ENCODE data around the gene MAPKAP1. TPM values are rescaled to one million over a fixed set of nuclear protein-coding genes. Genes with fewer than 3 reads are reported as not detected.

Gene MAPKAP1
- total and polyA plus RNA-seq, 2 of the 13 experiments (the other 11 are each of a cell fraction or from before 2014, with no cell fraction given) = 45.0 to 64.3 TPM

- no peak for TF ChIP-seq SNAPC4 (CRISPR knock-in tag; IDR thresholded peaks at IDR 0.05)
- 0 out of 2 replicates have a peak, but pooled peaks have one; percentile 64 for TF ChIP-seq IRF2 (CRISPR knock-in tag; IDR thresholded peaks at IDR 0.05)
- TF ChIP-seq KLF15 (CRISPR knock-in tag; IDR thresholded peaks at IDR 0.05; ENCODE audit: borderline replicate concordance) = no peak
- TF ChIP-seq ZNF660 (CRISPR knock-in tag; IDR thresholded peaks at IDR 0.05; ENCODE audit: borderline replicate concordance, low read depth) = no peak
- no peak for TF ChIP-seq ZNF10 (CRISPR knock-in tag; IDR thresholded peaks at IDR 0.05; ENCODE audit: borderline replicate concordance, low read depth)
- TF ChIP-seq, protein P1, sequence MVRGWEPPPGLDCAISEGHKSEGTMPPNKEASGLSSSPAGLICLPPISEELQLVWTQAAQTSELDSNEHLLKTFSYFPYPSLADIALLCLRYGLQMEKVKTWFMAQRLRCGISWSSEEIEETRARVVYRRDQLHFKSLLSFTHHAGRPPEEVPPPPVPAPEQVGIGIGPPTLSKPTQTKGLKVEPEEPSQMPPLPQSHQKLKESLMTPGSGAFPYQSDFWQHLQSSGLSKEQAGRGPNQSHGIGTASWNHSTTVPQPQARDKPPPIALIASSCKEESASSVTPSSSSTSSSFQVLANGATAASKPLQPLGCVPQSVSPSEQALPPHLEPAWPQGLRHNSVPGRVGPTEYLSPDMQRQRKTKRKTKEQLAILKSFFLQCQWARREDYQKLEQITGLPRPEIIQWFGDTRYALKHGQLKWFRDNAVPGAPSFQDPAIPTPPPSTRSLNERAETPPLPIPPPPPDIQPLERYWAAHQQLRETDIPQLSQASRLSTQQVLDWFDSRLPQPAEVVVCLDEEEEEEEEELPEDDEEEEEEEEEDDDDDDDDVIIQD (CRISPR knock-in tag; IDR thresholded peaks at IDR 0.05; ENCODE audit: low read depth) = no peak
- TF ChIP-seq, protein P2, sequence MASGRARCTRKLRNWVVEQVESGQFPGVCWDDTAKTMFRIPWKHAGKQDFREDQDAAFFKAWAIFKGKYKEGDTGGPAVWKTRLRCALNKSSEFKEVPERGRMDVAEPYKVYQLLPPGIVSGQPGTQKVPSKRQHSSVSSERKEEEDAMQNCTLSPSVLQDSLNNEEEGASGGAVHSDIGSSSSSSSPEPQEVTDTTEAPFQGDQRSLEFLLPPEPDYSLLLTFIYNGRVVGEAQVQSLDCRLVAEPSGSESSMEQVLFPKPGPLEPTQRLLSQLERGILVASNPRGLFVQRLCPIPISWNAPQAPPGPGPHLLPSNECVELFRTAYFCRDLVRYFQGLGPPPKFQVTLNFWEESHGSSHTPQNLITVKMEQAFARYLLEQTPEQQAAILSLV (CRISPR knock-in tag; IDR thresholded peaks at IDR 0.05; ENCODE audit: borderline replicate concordance) = peak; percentile 80; the same call in 1 of the 2 replicates
- TF ChIP-seq ZNF552 (CRISPR knock-in tag; IDR thresholded peaks at IDR 0.05; ENCODE audit: borderline replicate concordance) = no peak
- no peak for TF ChIP-seq ZBTB42 (CRISPR knock-in tag; IDR thresholded peaks at IDR 0.05)
- peak; percentile 68 for TF ChIP-seq ZNF501 (CRISPR knock-in tag; IDR thresholded peaks at IDR 0.05)
- no peak; the same call in 1 of the 2 replicates for TF ChIP-seq ZNF362 (CRISPR knock-in tag; IDR thresholded peaks at IDR 0.05; ENCODE audit: borderline replicate concordance)
- TF ChIP-seq ZNF713 (CRISPR knock-in tag; IDR thresholded peaks at IDR 0.05) = no peak
- TF ChIP-seq, protein P3, sequence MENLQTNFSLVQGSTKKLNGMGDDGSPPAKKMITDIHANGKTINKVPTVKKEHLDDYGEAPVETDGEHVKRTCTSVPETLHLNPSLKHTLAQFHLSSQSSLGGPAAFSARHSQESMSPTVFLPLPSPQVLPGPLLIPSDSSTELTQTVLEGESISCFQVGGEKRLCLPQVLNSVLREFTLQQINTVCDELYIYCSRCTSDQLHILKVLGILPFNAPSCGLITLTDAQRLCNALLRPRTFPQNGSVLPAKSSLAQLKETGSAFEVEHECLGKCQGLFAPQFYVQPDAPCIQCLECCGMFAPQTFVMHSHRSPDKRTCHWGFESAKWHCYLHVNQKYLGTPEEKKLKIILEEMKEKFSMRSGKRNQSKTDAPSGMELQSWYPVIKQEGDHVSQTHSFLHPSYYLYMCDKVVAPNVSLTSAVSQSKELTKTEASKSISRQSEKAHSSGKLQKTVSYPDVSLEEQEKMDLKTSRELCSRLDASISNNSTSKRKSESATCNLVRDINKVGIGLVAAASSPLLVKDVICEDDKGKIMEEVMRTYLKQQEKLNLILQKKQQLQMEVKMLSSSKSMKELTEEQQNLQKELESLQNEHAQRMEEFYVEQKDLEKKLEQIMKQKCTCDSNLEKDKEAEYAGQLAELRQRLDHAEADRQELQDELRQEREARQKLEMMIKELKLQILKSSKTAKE (CRISPR knock-in tag; IDR thresholded peaks at IDR 0.05; ENCODE audit: borderline replicate concordance) = no peak
Measured at GRCh38 chr9:125706651-125707471, at the start of gene MAPKAP1 (continued).

Measured in HepG2 (cell line).